T-helper 22 cell (primary cell): ENCODE measurements around the gene ARFGEF2.
"Not testable (repeated sequence)": the region's sequence is repeated elsewhere in the genome, so short reads cannot be mapped to it uniquely, and the experiment has no call there.

Source experiments
- DNase-seq: peaks from one replicate; pipeline ENCODE4 v3.0.0-alpha.2; 2020; ENCODE audit warnings: low read depth

Gene ARFGEF2

DNA sequence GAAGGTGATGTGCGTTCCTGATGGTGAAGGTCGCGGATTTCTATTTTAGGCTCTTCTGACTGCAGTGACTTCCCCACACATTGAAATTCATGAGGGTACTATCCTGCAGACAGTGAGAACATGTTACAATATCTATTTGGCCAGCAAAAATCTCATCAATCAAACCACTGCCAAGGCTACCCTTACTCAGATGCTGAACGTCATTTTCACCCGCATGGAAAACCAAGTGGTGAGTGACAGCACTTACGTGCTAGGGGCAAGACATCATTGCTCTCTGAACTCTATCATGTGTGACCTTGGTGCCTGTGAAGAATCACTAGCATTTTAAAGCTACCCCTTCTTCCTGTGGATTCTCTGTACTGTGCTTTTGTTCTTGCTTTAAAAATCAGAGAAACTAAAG, 31.1 kb downstream of the ARFGEF2 start:
- DNase-seq: no peak

DNA sequence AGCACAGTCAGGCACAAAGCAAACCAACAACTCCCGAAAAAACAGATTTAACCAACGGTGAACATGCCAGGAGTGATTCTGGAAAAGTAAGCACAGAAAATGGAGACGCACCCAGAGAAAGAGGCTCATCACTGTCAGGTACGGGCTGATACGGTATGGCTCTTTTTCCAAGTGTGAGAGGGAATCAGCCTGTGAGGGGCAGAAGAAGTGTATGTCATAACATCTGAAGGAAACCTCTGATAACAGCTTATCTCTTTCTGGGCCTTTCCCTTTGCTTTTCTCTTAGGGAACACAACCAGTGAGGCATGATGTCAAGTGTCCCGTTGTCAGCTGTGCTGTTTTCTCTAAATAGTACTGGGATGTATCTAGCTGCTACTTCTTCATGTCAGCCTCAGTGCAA, 32.1 kb downstream of the ARFGEF2 start:
- no peak for DNase-seq

DNA sequence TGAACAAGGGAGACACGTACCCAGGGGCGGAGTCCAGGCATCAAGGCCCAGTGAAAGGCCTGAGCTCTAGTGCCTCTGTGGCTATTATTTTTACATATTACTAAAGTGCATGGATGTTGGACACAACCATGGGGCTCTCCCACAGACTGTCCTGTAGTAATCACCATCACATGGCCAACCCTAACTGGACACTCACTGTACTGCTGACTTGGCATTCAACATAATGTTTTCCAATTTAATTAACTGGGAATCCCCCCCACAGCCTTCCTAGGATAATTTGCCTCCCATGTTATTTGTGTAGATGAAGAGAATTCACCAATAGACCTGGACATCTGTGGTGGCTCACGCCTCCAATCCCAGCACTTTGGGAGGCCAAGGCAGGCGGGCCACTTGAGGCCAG, 34.5 kb downstream of the ARFGEF2 start:
- no peak for DNase-seq

DNA sequence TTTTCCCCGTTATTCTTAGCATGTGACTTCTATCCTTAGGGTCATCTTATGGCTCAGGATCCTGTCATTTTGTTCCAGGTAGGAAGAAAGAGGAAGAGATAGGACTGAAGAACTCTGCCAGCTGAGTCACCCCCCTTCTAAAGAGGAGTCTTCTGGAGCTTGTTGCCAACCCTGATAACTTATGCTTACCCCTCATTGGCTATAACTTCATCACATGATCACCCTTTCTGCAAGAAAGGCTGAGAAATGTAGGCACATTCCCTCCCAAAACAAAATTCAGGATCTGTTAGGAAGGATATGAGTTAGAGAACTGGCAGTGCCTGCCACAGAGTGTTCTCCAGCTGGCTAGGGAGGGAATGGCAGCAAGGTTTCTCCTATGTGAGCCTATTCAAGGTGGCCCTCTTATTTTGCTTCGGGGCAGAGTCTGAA, 35.6 kb downstream of the ARFGEF2 start:
- DNase-seq: no peak

DNA sequence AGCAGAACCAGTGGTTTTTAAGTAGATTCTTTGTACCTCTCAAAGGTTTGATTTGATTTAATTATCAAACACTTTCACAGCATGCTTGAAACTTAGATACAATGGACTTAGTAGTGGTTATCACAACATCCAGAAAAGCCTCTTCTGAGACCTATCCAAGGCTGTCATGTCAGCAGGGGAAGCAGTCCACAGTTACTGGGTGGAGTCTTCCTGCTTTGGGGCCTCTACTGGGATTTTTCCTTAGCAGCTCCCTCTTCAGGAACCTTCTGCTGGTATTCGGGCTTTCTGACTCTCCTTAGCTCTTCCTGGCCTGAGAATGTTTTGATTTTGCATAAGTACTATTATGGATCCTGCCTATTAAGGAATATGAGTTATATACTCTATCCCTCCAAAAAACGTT, 36.0 kb downstream of the ARFGEF2 start:
- no peak for DNase-seq

DNA sequence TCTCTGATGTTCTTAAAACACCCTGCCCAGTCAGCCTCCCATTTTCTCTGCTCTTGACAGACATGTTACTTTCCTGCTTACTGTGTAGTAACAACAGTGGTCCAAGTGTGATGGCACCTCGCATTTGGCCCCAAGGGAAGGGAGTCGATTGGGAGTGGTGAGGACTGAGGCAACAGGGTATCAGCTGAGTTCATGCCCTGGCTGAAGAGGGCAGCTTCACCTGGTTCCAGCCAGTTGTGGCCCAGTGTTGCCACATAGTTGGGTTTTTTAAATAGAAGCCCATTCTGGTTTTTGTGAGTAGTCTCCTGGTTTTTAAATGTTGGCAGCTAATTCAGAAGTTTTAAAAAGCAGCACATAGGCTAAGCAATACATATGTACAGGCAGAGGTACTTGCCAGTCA, 37.2 kb downstream of the ARFGEF2 start:
- DNase-seq: no peak

DNA sequence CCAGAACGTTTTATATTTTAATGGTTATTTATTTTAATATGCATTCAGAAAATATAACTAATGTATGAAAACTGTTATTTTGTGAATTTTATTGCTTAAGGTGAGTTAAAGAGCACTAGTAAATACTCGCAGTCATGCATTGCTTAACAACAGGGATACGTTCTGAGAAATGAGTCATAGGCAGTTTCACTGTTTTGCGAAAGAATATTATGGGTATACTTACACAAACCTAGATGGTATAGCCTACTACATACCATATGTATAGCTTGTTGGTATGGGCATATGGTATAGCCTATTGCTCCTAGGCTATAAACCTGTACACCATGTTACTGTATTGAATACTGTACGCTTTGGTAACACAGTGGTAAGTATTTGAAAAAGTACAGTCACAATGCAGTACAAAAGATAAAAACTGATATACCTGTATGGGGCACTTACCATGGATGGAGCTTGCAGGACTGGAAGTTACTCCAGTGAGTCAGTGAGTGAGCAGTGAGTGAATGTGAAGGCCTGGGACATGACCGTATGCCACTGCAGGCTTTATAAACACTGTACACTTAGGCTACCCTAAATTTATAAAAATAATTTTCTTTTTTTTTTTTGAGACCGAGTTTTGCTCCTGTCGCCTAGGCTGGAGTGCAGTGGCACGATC, 38.5 kb downstream of the ARFGEF2 start:
- DNase-seq: no peak

DNA sequence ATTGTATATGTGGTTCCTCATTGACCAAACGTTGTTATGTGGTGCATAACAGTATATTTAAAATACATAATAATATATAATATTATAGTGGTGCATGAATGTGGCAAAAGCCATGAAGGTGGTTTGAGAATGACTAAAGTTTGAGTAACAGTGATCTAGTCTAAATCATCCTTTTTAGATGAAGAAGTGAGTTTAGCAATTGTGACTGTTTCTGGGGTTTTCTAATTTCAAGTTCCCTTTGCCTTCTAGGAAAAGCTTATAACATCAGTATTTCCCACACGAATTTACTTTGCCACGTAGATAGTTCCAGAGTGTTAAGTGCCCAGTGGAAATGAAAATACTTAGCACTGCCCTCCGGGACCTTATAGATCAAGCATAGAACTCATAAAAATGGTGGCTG, 40.9 kb downstream of the ARFGEF2 start:
- DNase-seq: no peak

DNA sequence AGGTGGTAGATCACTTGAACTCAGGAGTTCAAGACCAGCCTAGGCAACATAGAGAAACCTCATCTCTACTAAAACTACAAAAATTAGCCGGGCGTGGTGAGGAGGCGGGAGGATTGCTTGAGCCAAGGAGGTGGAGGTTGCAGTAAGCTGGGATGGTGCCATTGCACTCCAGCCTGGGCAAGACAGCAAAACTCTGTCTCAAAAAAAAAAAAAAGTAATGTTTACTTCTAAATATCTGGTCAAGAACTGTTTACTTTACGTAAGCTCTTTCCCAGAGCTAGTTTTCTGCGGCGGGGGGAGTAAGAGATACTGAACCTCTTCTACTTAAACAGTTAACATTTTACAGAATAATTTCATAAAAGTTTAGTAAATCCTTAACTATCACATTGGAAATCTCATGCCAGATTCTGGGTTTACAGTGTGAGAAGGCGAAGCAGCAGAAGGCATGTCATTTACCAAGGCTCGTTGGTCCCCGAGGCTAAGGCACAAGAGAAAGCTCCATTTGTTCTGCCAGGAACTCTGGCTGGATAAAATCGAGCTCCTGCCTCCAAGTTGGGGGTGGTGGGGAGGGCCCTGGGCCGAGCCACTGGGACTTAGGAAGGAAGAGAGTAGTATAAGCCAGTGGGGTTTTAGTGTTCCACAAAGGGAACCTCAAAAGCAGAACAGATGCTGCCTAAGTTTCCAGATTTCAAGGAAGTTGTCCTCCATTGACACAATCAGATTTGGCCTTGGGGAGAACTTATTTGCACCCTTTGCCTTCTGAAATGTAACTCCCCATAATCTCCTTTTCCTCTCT, 41.7 kb downstream of the ARFGEF2 start:
- no peak for DNase-seq

DNA sequence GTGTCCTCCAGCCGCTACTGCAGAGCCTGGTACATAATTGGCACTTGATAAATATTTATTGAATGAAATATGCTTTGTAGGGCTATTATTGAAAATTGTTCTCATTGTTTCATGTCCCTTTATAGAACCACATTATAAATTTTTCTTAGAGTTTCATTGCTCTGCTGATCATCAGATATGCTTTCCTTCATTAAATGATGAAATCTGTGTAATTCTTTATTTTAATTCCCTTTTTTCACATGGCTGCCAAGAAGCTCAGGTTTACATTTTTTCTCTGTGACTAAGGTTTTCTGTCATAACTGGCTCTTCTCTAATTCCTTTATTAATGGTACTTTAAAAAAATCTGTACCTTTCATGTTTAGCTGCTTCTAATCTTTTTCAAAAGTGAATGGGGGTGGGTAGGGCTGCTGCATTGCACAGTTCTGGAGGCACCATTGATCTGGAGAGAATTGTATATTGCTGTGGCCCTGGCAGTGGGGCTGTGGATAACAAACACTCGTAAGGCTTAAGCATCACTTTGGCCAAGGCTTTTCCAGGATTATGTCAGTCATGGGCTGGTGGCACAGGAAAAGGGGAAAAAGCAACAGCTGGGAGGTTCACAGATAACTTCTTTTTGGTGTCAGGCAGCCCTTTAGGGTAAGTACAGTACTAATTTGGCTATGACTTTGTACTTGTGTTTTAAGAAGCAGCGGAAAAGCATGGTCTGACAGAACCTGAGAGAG, 43.8 kb downstream of the ARFGEF2 start:
- no peak for DNase-seq

DNA sequence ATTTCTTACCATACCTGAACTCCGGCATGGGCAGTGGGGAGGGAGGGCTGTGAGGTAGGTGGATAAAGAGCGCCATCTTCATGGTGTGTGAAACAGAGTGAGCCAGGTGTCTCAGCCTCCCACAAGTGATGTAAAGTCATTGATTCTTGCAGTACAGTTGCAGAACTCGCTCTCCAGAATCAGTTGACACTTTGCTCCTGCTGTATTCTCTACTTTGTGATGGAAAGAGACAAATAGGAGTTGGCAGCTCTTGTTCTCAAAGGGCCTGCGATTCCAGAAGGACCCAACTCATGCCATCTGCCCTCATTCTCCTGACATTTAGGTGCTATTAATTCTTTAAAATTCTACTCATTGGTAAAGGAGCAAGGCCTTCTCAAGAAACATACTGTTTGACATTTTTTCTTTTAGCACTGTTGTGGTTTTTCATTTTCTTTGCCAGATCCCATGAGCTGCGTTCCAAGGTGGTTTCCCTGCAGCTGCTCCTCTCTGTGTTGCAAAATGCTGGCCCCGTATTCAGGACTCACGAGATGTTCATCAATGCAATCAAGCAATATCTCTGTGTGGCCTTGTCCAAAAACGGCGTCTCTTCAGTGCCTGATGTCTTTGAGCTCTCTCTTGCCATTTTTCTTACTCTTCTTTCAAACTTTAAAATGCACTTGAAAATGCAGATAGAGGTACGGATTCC, 49.3 kb downstream of the ARFGEF2 start:
- DNase-seq: no peak

DNA sequence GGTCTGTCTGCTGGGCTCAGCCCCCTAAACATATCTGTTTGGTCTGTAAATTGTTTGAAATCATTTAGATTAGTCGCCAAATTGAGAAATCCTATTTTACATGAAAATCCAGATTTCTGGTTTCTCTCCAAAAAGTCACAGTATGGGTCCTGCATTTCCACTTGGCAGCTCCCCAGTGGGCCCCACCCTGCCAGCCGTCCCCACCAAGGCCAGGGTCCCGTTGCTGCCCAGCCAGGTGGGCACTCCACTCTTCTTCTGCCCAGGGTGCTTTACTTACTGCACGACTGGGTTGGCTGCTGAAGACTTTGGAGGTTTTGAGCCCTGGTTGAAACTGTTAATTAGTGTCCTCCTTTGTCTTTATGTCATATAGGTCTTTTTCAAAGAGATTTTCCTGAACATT, 50.4 kb downstream of the ARFGEF2 start:
- DNase-seq: no peak

DNA sequence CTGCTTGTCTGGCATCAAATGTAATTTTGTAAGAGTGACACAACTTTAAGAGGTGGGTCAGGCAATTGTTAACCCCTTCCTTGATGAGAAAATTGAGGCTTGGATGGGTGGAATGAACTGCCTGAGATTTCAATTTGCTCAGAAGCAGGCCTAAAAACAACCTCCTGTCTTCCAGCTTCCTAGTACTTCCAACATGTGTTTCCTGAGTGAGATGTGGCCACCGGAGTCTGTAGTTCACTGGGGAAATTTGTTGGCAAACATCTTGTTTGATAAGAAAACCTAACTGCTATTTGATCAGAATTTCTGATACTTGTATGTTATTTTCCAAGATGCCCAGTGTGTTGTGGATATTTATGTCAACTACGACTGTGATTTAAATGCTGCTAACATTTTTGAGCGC, 51.3 kb downstream of the ARFGEF2 start:
- no peak for DNase-seq

DNA sequence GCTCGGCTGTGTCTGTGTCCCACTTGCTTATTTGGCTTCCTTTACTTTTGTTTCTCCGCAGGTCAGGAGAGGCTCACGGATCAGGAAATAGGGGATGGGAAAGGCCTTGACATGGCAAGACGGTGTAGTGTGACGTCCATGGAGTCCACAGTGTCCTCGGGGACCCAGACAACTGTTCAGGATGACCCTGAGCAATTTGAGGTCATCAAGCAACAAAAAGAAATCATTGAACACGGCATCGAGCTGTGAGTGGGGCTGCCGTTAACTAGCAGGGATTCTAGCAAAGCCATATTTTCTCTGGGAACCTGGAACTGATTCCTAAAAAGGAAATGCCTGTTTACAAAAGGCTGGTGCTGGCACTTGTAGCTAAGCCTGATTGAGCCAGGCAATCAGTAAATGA, 54.4 kb downstream of the ARFGEF2 start:
- no peak for DNase-seq

DNA sequence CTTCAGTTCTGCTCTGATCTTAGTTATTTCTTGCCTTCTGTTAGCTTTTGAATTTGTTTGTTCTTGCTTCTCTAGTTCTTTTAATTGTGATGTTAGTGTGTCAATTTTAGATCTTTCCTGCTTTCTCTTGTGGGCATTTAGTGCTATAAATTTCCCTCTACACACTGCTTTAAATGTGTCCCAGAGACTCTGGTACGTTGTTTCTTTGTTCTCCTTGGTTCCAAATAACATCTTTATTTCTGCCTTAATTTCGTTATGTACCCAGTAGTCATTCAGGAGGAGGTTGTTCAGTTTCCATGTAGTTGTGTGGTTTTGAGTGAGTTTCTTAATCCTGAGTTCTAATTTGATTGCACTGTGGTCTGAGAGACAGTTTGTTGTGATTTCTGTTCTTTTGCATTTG, 58.5 kb downstream of the ARFGEF2 start:
- not testable (repeated sequence) for DNase-seq

DNA sequence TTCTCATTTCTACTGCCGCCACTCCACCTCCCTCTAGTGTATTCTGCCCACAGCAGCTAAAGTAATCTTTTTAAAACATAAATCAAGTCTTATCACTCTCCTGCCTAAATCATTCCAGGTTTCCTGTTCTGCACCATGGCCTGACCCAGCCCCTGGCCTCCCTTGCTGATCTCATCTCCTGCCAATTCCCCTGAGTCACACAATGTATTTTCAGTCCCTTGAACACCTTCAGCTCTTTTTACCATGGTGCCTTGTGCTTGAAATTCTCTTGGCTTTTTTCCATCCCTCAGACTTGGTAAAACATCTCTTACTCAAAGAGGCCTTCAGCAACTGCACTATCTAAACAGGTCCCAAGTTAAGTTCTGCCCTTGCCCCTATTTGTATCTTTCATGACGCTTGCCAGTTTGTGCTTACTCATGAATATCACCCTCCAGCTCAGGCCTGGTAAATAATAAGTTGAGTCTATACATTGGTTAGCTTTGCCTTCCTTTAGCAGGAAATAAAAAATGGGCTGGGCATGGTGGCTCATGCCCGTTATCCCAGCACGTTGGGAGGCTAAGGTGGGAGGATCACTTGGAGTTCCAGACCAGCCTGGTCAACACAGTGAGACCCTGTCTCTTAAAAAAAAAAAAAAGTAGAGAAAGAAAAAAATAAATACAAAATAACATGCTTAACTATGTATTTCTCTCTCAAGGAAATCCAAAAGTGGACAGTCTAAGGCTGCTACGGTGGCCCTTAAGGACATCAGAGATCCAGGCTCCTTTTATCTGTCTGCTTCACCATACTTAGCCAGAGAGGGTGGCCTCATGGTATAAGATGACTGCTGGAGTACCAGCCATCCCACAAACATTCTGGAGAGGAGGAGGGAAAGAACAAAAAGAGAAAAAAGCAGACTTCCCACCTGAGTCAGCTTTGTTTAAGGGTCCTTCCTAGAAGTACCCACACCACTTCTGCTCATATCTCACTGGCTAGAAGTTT, 62.2 kb downstream of the ARFGEF2 start:
- no peak for DNase-seq

DNA sequence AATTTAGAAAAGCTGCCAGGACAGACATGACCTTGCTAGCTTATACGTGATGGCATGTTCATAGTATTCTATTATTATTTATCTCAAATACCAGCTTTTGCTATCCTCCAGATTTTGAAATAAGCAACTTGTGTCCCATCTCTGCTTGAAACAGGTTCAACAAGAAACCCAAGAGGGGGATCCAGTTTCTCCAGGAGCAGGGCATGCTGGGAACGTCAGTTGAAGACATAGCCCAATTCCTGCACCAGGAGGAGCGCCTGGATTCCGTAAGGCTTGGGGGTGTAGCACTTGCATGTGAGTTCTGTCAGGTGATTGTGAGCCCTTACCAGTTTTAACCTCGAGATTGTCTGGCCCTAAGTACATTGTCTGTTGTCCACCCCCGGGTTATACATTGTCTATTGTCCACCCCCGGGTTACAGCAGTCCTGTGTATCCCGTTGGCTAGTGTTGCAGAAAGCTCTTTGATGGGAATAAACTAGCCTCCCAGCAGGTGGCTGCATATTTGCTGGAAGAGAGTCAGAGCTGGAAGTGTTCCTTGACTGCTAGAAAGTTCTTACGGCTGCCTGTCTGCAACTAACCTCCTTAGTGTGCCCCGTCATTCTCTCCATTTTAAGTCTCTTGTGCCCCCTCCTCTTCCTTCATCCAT, 63.2 kb downstream of the ARFGEF2 start:
- no peak for DNase-seq

DNA sequence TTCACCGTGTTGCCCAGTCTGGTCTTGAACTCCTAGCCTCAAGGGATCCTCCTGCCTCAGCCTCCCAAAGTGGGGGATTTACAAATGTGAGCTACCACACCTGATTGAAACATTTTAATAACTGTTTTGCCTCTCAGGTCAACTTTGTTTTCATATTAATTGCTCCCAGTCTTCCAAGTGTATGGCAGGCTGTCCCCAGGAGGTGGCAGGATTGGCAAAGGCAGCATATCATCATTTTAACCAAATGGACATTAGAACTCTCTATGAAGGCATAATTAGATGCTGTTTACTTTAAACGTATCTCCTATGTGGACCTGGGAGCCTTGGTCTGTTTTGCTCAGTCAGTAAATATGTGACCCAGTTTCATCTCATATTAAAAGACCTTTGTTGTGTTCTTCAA, 65.4 kb downstream of the ARFGEF2 start:
- DNase-seq: no peak

DNA sequence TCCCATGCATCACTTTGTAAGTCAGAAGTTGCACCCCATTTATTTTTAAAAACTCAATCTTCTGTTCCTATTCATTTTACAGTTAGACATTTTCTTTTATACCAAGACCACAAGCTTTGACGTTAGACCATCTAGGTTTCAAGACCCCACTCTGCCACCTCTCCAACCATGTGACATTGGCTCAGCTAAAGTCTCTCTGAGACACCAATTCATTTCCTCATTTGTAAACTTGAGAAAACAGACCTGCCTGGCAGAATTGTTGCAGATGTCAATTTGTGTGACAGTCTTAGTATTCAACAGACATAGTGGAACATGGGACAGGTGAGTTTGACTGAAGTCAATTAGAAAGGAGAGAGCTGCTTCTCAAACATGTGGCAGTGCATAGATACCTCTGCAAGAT, 69.0 kb downstream of the ARFGEF2 start:
- DNase-seq: no peak

DNA sequence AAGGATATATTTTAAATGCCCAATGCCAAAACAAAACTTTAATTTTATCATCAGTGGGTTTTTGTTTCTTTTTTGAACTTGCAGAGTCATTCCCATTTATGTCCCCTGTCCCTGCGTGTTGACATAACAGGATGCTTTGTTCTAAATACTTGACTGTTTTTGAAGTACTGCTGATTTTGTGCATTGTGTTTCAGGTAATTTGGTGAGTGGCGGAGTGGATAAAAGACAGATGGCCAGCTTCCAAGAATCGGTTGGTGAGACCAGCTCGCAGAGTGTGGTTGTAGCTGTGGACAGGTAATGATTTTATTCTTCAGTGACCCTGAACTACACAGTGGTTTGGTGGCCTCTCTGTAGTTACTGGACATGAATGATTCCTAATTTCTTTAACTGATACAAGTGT, 74.1 kb downstream of the ARFGEF2 start:
- DNase-seq: no peak
